HG02571 (cell line): ENCODE measurements around the gene MFAP1.

Experiments used
- ATAC-seq: cut with Tn5 transposase; IDR thresholded peaks from one replicate; pipeline ENCODE4 v1.9.1; 2021; ENCODE audit warnings: mild to moderate bottlenecking, moderate library complexity; ENCODE audit not compliant: unreplicated experiment

MFAP1 gene

DNA sequence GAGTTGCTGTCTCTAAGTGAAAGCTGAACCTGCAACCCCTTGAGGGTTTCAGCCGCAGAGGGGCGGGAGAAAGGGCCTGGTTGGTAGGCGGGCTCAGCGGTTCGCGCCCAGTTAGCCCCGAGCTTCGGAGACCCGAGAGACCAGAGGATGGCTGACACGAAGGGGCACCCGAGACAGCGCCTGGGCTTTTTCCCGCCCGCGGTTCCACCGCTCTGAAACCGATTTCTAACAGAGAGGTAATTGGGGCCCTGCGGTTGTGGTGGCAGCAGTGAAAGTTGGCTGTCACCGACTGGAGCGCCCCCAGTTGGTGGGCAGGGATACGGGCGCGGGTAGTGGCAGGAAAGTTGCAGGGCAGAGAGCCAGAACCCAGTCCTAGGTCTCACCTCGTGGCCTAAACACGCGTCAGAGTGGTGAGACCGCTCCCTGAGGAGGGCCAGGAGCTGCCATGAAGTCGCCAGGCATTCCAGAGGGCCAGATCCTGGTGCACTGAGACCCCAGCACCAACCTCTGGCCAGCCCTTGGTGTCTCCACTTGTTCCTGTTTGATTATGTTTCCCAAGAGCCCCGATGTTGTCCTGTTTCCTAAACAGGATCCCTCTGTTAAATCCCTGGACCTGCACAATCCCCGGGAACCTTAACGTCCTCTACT is 47.1 kb downstream of the MFAP1 start:
- ATAC-seq, result peak; percentile 58

DNA sequence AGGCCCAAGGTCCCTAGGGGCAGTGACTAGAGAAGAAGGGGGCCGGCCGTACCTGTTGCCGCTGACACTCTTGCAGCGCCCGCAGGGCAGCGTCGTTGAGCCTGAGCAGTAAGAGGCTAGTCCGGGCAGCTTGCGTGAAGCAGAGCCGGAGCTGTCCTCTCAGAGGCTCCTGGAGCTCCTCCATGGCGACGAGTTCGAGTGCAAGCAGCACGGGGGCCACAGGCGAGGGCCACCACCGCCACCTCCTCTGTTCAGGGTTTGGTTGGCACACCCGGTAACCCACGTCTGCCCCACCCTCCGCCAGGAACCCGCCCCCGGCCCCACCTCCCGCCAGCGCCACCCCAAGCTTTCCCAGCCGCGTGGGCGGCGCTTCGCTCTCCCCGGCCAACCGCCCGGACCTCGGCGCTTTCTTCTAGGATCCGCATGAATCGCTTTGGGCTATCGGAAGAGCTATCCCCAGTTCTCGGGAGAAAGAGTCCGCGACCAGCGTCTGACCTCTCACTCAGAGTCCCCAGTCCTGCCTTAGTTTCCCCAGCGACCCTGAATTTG is 47.7 kb downstream of the MFAP1 start, which contains the start of gene ELL3:
Gene ELL3 (minus strand): TSS at position 249 of the 549 bp plus-strand sequence. CDS start 65 bp downstream, at position 184.
- peak; percentile 36 for ATAC-seq

DNA sequence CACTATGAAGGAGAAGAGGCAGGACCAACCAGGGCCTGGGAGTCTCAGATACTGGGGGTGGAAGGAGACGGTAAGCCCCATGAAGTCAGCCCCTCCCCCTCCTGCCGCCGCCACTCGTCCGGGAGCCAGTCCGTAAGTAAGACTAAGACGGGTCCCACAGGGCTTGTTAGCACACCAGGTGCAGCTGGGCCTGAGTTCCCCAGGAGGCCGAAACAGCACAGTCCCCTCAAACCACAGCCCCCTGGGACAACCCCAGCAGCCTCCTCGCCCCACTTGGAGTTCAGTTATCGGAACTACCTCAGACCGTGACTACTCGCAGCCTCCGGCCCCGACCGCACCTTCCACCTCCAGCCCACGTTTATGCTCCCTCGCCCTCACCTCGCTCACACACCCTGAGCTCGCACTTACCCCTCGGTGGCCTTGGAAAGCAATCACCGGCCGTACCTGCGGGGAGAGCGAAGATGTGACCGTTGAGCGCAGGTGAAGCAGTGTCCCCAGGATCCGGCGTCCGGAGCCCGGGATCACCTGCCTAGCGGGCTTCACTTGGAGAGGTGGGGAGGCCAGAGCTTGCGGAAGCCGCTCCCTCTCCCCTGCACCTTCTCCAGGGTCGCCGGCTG is 48.3 kb downstream of the MFAP1 start:
- peak; percentile 59 for ATAC-seq

GRCh38 chr15:43775411-43775965 is 49.0 kb downstream of the MFAP1 start:
- ATAC-seq, result no peak

GRCh38 chr15:43774062-43774461 is 50.4 kb downstream of the MFAP1 start:
- ATAC-seq, result no peak

DNA sequence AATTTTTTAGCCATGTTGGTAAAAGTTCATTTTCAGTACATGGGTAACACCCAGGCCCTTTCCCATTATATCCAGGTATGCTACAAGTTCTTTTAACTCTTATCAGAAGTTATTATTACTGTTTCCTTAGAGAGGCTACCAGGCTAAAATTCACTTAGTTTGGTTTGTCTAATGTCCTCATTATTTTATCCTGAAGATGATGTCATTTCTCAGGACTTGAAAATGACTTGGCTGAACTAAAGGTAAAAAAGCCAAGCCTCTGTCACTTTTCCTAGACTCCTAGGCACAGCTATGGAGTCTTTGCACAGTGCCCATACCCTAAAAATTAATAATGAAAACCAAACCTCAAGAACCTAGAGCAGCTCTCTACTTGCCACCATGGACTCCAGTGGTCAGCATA is 51.9 kb downstream of the MFAP1 start:
- no peak for ATAC-seq

DNA sequence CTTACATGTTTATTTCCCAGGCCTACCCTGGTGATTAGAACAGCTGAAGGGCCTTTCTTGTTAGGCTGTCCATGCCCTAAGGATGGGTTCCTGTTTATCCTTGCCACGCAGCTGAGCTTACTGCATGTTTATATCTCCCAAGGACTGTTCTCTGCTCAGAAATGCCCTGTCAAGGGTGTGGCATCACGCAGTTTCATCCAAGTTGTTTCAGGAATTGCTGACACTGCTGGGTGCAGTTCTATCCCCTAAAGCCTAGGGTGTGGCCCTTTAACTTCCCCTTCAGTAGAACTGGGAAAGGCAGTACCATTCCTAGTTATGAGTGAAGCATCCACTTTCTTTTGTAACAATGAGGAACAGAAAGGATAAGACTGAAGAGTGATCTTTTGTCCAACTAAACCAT is 52.7 kb downstream of the MFAP1 start:
- ATAC-seq, result no peak

GRCh38 chr15:43769584-43770228 is 54.8 kb downstream of the MFAP1 start:
- ATAC-seq, result no peak

DNA sequence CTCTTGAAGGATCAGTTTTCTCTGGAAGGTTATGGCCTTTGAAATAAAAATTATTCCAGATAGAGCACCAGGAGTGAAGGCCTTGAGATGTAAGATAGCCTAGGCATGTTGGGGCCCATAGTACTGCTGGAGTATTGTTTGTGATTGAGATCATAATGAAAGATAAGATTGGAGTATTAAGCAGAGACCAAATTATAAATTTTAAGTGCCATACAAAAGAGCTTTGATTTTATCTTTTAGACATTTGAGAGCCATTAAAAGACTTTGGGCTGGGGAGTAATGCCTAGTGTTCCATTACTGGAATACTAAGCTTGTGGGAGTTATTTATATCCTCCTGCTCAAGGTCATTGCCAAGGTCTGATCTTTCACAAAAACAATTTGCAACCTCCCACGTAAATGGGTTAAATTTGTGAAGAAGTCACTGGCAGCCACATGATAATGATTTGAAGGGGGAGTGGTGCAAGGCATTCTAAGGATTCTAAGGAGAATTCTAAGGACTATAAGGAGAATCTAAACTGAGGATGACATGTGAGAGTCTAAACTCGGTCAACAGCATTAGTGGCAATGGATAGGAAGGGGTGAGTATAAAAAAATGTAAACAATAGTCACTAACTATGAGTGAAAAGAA is 60.6 kb downstream of the MFAP1 start:
- ATAC-seq, result no peak

GRCh38 chr15:43762824-43763223 is 61.7 kb downstream of the MFAP1 start:
- ATAC-seq, result no peak
